AG09309 (cell line): ENCODE results near the gene MILR1.
"Not testable (repeated sequence)": the region's sequence is repeated elsewhere in the genome, so short reads cannot be mapped to it uniquely, and the experiment has no call there.

Experiments used
- DNase-seq: peaks from one replicate; pipeline ENCODE4 v3.0.0-alpha.2; 2010; ENCODE audit warnings: low read depth
- H3K4me3 ChIP-seq: 2 replicates; pipeline ENCODE4 v1.5.1; 2011; ENCODE audit warnings: mild to moderate bottlenecking, low read depth, low read length, moderate library complexity; ENCODE audit not compliant: control insufficient read depth
- TF ChIP-seq, protein P1 (sequence below): IDR thresholded peaks from 2 replicates; pipeline ENCODE4 v1.5.1; 2011; ENCODE audit warnings: mild to moderate bottlenecking, low read depth, low read length, inconsistent platforms; ENCODE audit not compliant: insufficient read depth, control insufficient read depth; ENCODE audit errors: missing control alignments

The MILR1 gene

GRCh38 chr17:64491034-64491860 lies 42.3 kb downstream of the MILR1 start:
- no peak for DNase-seq
- TF ChIP-seq, protein P1, sequence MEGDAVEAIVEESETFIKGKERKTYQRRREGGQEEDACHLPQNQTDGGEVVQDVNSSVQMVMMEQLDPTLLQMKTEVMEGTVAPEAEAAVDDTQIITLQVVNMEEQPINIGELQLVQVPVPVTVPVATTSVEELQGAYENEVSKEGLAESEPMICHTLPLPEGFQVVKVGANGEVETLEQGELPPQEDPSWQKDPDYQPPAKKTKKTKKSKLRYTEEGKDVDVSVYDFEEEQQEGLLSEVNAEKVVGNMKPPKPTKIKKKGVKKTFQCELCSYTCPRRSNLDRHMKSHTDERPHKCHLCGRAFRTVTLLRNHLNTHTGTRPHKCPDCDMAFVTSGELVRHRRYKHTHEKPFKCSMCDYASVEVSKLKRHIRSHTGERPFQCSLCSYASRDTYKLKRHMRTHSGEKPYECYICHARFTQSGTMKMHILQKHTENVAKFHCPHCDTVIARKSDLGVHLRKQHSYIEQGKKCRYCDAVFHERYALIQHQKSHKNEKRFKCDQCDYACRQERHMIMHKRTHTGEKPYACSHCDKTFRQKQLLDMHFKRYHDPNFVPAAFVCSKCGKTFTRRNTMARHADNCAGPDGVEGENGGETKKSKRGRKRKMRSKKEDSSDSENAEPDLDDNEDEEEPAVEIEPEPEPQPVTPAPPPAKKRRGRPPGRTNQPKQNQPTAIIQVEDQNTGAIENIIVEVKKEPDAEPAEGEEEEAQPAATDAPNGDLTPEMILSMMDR = peak; percentile 80
- no peak overlapping the region for H3K4me3 ChIP-seq

DNA sequence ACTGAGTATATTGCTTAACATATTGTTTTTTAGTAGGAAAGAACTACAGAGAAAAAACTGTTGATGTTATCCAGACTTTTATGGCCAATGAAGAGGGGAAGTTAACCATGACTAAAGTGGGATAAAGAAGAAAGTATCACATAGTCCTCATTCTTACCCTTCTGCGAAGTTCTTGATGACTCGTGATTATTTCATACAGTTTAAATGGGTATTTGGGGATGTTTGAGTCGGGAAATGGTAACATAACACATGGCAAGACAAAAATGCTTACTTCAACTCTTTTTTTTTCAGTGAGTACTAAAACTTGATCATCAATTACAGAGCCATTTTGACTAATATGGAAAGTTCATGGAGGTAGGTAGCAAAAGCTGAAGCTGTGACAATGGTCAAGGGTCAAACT lies 43.1 kb downstream of the MILR1 start:
- TF ChIP-seq, protein P1 = no peak
- no peak overlapping the region for H3K4me3 ChIP-seq
- no peak for DNase-seq

- DNase-seq = no peak
- TF ChIP-seq, protein P1 = peak; percentile 36
- no peak overlapping the region for H3K4me3 ChIP-seq
Measured at GRCh38 chr17:64492481-64493109, 43.7 kb downstream of the MILR1 start.

GRCh38 chr17:64494121-64494520 lies 45.2 kb downstream of the MILR1 start:
- no peak overlapping the region for H3K4me3 ChIP-seq
- DNase-seq = no peak
- TF ChIP-seq, protein P1 = no peak

GRCh38 chr17:64495300-64495699 lies 46.4 kb downstream of the MILR1 start:
- H3K4me3 ChIP-seq = not testable (repeated sequence)

GRCh38 chr17:64496348-64496785 lies 47.5 kb downstream of the MILR1 start:
- no peak for DNase-seq
- TF ChIP-seq, protein P1 = no peak

More at GRCh38 chr17:64495300-64495699, 46.4 kb downstream of the MILR1 start:
- DNase-seq = not testable (repeated sequence)

More at GRCh38 chr17:64496348-64496785, 47.5 kb downstream of the MILR1 start:
- peak overlapping the region; percentile 78 for H3K4me3 ChIP-seq
